Measurements from ENCODE around the gene HPS1.

The HPS1 gene

DNA sequence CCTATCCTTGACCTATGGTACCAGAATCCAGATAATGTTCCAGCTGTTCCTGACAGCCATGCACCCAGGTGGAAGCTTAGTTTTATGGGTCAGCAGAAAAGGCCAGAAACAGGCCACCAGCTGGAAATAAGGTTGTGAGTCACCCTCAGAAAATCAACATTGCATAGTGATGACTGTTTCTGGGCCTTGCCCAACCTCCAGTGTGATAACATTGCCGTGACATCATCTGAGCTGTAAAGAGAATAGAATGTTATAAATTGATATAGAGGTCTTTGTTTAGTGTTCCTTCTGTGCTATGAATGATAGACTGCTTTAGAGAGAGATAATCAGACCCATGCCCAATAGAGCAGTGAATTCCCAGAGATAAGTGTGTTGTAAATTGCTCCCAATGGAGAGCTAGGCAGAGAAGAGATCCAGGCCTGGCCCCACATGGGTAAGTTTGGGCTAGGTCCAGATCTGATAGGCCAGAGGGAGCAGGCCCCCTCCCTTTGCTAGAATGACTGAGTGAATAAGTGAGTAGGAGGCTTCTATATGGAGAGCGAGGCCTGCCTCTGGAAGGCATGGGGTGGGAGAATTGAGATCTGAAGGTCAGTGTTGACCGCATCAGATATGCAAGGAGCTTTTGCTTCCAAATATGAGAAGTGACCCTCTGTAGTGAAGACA, 14.2 kb upstream of the HPS1 start:
- no peak for TF ChIP-seq EZH2phosphoT487 (conservative IDR thresholded peaks at IDR 0.05; ENCODE audit: low read length)
- TF ChIP-seq, protein P1, sequence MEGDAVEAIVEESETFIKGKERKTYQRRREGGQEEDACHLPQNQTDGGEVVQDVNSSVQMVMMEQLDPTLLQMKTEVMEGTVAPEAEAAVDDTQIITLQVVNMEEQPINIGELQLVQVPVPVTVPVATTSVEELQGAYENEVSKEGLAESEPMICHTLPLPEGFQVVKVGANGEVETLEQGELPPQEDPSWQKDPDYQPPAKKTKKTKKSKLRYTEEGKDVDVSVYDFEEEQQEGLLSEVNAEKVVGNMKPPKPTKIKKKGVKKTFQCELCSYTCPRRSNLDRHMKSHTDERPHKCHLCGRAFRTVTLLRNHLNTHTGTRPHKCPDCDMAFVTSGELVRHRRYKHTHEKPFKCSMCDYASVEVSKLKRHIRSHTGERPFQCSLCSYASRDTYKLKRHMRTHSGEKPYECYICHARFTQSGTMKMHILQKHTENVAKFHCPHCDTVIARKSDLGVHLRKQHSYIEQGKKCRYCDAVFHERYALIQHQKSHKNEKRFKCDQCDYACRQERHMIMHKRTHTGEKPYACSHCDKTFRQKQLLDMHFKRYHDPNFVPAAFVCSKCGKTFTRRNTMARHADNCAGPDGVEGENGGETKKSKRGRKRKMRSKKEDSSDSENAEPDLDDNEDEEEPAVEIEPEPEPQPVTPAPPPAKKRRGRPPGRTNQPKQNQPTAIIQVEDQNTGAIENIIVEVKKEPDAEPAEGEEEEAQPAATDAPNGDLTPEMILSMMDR (IDR thresholded peaks at IDR 0.05; ENCODE audit: insufficient read depth, low read length, poor library complexity, severe bottlenecking): no peak
- no peaks in the 10 kb centered on the region for H3K27me3 ChIP-seq (ENCODE audit: low read length)
- no peak overlapping the region for H3K4me2 ChIP-seq (ENCODE audit: low read depth, low read length, poor library complexity, severe bottlenecking)
- H3K79me2 ChIP-seq (ENCODE audit: insufficient read depth, low read length): no peaks in the 10 kb centered on the region
- no peaks in the 10 kb centered on the region for H3K9me2 ChIP-seq (replicated peaks; ENCODE audit: insufficient read depth, low read length)
- no peak overlapping the region for H3K27ac ChIP-seq (ENCODE audit: low read depth, low read length)
- no peaks in the 10 kb centered on the region for H3K36me3 ChIP-seq (ENCODE audit: low read length)
- H4K20me1 ChIP-seq (ENCODE audit: low read depth, low read length): no peaks in the 10 kb centered on the region
- H3K9ac ChIP-seq (ENCODE audit: low read length): no peak overlapping the region
- H2AFZ ChIP-seq (ENCODE audit: low read depth, low read length, severe bottlenecking): no peak overlapping the region
- H3K9me3 ChIP-seq (ENCODE audit: insufficient read depth, low read length): no peaks in the 10 kb centered on the region
- H3K4me3 ChIP-seq (ENCODE audit: insufficient read depth, low read length, poor library complexity, severe bottlenecking): no peak overlapping the region
- no peaks in the 10 kb centered on the region for H3F3A ChIP-seq (ENCODE audit: insufficient read depth)

DNA sequence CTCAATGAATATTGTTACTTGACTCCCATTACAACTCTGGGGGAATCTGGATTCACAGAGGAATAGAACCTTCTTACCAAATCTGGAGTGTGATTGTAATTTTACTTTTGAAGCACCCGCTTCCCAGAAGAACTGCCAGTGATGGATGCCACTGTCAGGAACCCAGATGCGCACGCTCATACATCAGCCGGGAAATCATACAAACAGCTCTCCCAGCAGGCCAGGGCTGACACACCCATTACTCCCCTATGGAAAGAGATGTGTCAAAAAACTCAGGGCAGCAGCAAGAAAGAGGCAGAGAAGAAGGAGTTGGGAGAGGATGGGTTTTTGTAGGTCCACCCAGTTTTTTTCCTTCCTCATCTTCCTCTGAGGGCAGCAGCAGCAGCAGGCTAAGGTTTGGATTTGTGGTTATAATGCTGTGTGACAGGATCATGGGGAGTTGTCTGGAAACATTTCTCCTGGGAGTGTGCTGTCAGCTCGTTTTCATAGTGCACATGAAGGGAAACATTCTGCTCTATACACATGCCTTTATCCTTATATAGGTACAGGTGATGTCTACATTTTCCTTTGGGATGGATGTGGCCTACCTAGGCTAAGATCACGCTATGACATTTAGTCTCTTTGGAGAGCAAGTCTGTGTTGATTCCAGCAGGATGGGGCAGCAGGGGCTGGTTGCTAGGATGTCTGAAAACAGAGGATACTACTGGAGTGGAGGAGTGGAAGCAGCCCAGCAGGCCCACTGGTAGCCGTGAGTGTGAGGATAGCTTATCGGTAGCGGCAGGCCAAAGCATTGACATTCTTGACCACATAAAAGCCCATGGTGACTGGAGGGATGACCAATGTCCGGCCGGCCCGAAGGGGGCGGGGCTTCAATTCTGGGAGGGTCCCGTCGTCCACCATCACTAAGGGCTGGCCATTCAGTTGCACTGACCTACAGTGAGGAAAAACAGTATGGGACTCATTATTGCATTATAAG, 12.4 kb upstream of the HPS1 start:
- TF ChIP-seq, protein P1 (IDR thresholded peaks at IDR 0.05; ENCODE audit: insufficient read depth, low read length, poor library complexity, severe bottlenecking): no peak
- TF ChIP-seq EZH2phosphoT487 (conservative IDR thresholded peaks at IDR 0.05; ENCODE audit: low read length): no peak
- Histone ChIP-seq H3K79me2 (ENCODE audit: insufficient read depth, low read length) (no peaks in the 10 kb centered on the region), H3K4me2 (ENCODE audit: low read depth, low read length, poor library complexity, severe bottlenecking) (no peak overlapping the region), H4K20me1 (ENCODE audit: low read depth, low read length) (no peaks in the 10 kb centered on the region), H3F3A (ENCODE audit: insufficient read depth) (no peaks in the 10 kb centered on the region), H2AFZ (ENCODE audit: low read depth, low read length, severe bottlenecking) (no peak overlapping the region), H3K9ac (ENCODE audit: low read length) (no peak overlapping the region), H3K36me3 (ENCODE audit: low read length) (no peaks in the 10 kb centered on the region), H3K4me3 (ENCODE audit: insufficient read depth, low read length, poor library complexity, severe bottlenecking) (no peak overlapping the region), H3K27ac (ENCODE audit: low read depth, low read length) (no peak overlapping the region), H3K27me3 (ENCODE audit: low read length) (no peaks in the 10 kb centered on the region), H3K9me2 (replicated peaks; ENCODE audit: insufficient read depth, low read length) (no peaks in the 10 kb centered on the region), H3K9me3 (ENCODE audit: insufficient read depth, low read length) (no peaks in the 10 kb centered on the region)

DNA sequence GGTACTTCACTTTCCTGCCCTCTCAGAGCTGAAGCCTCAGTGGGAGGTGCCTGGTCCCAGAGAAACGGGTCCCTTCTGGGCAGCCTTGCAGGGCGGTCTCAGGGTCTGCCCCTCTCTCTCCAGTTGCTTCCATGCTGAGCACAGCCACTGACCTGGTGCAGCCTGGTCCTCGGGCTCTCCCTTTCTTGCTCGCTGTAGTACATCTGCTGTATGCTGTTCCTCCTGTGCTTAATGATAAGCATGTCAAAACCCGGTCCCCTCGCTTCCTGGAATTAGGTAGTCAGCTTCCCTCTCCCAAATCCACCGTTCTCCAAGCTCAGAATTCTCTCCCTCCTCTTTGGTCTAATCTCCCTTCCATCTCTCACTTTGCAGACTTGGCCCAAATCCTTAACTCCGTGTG, 11.0 kb upstream of the HPS1 start:
- Histone ChIP-seq H3K4me3 (ENCODE audit: insufficient read depth, low read length, poor library complexity, severe bottlenecking) (no peak overlapping the region), H3K9me2 (replicated peaks; ENCODE audit: insufficient read depth, low read length) (no peaks in the 10 kb centered on the region), H4K20me1 (ENCODE audit: low read depth, low read length) (no peaks in the 10 kb centered on the region), H3F3A (ENCODE audit: insufficient read depth) (no peaks in the 10 kb centered on the region), H3K9me3 (ENCODE audit: insufficient read depth, low read length) (no peaks in the 10 kb centered on the region), H3K36me3 (ENCODE audit: low read length) (no peaks in the 10 kb centered on the region), H3K9ac (ENCODE audit: low read length) (no peak overlapping the region), H3K27ac (ENCODE audit: low read depth, low read length) (no peak overlapping the region), H3K4me2 (ENCODE audit: low read depth, low read length, poor library complexity, severe bottlenecking) (no peak overlapping the region), H3K79me2 (ENCODE audit: insufficient read depth, low read length) (no peaks in the 10 kb centered on the region), H2AFZ (ENCODE audit: low read depth, low read length, severe bottlenecking) (no peak overlapping the region), H3K27me3 (ENCODE audit: low read length) (no peaks in the 10 kb centered on the region)
- TF ChIP-seq EZH2phosphoT487 (conservative IDR thresholded peaks at IDR 0.05; ENCODE audit: low read length): no peak
- TF ChIP-seq, protein P1 (IDR thresholded peaks at IDR 0.05; ENCODE audit: insufficient read depth, low read length, poor library complexity, severe bottlenecking): no peak

All from SU-DHL-6 (cell line).